Mammary epithelial cell (primary cell): ENCODE results near the gene FZD1.

Experiments
- EZH2 ChIP-seq: IDR thresholded peaks from 2 replicates; pipeline ENCODE4 v1.6.1; 2012; ENCODE audit warnings: low read length, inconsistent platforms, borderline replicate concordance
- TF ChIP-seq, protein P1 (sequence below), 2 donors: IDR thresholded peaks in 1 of 2; conservative IDR thresholded peaks in 1 of 2; 2 replicates each; pipeline ENCODE4 v1.5.1; 2011 to 2012; ENCODE audit warnings: inconsistent platforms in 2 of 2, low read length in 2 of 2, mild to moderate bottlenecking in 2 of 2, control low read depth in 1 of 2, low read depth in 1 of 2; ENCODE audit not compliant: insufficient read depth in 1 of 2; ENCODE audit errors: extremely low read depth in 1 of 2

DNA sequence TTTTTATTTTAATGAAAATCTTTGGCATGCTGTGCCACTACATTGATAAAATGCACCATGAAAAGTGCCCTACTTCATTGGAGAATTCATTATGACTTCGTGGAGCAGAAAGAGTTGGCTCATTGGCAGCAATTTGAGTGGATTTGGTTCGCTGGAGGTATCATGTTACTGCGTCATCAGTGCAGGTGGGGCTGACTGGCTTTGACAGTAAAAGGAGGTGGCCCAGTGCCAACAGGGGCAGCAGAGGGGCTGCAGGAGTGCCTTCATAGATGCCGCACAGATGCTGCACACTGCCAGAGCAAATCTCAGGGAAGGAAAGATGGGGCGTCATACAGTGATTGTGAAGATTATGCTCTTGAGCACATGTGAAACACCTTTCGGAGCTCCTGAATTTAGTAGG, 22.2 kb downstream of the FZD1 start:
- TF ChIP-seq, protein P1, sequence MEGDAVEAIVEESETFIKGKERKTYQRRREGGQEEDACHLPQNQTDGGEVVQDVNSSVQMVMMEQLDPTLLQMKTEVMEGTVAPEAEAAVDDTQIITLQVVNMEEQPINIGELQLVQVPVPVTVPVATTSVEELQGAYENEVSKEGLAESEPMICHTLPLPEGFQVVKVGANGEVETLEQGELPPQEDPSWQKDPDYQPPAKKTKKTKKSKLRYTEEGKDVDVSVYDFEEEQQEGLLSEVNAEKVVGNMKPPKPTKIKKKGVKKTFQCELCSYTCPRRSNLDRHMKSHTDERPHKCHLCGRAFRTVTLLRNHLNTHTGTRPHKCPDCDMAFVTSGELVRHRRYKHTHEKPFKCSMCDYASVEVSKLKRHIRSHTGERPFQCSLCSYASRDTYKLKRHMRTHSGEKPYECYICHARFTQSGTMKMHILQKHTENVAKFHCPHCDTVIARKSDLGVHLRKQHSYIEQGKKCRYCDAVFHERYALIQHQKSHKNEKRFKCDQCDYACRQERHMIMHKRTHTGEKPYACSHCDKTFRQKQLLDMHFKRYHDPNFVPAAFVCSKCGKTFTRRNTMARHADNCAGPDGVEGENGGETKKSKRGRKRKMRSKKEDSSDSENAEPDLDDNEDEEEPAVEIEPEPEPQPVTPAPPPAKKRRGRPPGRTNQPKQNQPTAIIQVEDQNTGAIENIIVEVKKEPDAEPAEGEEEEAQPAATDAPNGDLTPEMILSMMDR (conservative IDR thresholded peaks at IDR 0.05 in 1 of 2, IDR thresholded peaks at IDR 0.05 in 1 of 2; ENCODE audit: extremely low read depth in 1 of 2, insufficient read depth in 1 of 2, low read depth in 1 of 2, low read length in 2 of 2): no peak
- TF ChIP-seq EZH2: no peak
